Measurements from ENCODE around the gene L2HGDH.

The L2HGDH gene

GRCh38 chr14:50228313-50228712, 83.7 kb downstream of the L2HGDH start:
- no peak for DNase-seq

GRCh38 chr14:50225974-50226297, 86.1 kb downstream of the L2HGDH start:
- no peak for DNase-seq

GRCh38 chr14:50225067-50225973, 86.7 kb downstream of the L2HGDH start:
- DNase-seq, result no peak

GRCh38 chr14:50222055-50222613, 89.9 kb downstream of the L2HGDH start:
- DNase-seq, result no peak

- no peak for DNase-seq
Observed at GRCh38 chr14:50218501-50218900, 93.5 kb downstream of the L2HGDH start.

GRCh38 chr14:50215416-50215815, 96.6 kb downstream of the L2HGDH start:
- no peak for DNase-seq

GRCh38 chr14:50213795-50214194, 98.2 kb downstream of the L2HGDH start:
- DNase-seq, result no peak

- DNase-seq, result no peak
Observed at GRCh38 chr14:50212726-50213125, 99.3 kb downstream of the L2HGDH start.

- no peak for DNase-seq
Observed at GRCh38 chr14:50210074-50210473, 102.0 kb downstream of the L2HGDH start.

- no peak for DNase-seq
Observed at GRCh38 chr14:50198499-50198898, 113.5 kb downstream of the L2HGDH start.

GRCh38 chr14:50191499-50191898, 120.5 kb downstream of the L2HGDH start:
- no peak for DNase-seq

Data from femur (tissue), 1 donor.